Measurements from ENCODE around the gene CHIC2. TPM values are rescaled to one million over a fixed set of nuclear protein-coding genes. Genes with fewer than 3 reads are reported as not detected.

Gene CHIC2
- total RNA-seq, 1 experiment from 2014 or later = 8.2 TPM

GRCh38 chr4:54017308-54017707, 47.1 kb downstream of the CHIC2 start:
- Histone ChIP-seq H3K4ac (ENCODE audit: low read depth, low read length) (no peak overlapping the region), H3K23ac (ENCODE audit: insufficient read length, low read depth, low read length) (no peak overlapping the region), H2BK20ac (ENCODE audit: low read depth, low read length, poor library complexity, severe bottlenecking) (no peak overlapping the region), H3K9ac (ENCODE audit: extremely low read depth, insufficient read length, low read length) (no peak overlapping the region), H2BK120ac (ENCODE audit: low read depth, low read length, poor library complexity, severe bottlenecking) (no peak overlapping the region), H2BK12ac (ENCODE audit: insufficient read length, low read depth, low read length) (no peak overlapping the region), H3K27ac (ENCODE audit: insufficient read length, low read depth, low read length) (no peak overlapping the region), H2AFZ (ENCODE audit: low read length) (no peak overlapping the region), H3K79me1 (ENCODE audit: insufficient read depth, low read depth, low read length, poor library complexity, severe bottlenecking) (no peaks in the 10 kb centered on the region), H2BK15ac (ENCODE audit: low read depth, low read length) (no peak overlapping the region), H3K18ac (ENCODE audit: insufficient read length, low read depth, low read length) (no peak overlapping the region), H3K56ac (ENCODE audit: insufficient read length, low read depth, low read length) (no peak overlapping the region), H3K23me2 (ENCODE audit: insufficient read length, low read depth, low read length, poor library complexity, severe bottlenecking) (no peaks in the 10 kb centered on the region), H3T11ph (ENCODE audit: low read length) (no peak overlapping the region), H2AK5ac (ENCODE audit: insufficient read length, low read length) (no peak overlapping the region), H4K5ac (ENCODE audit: insufficient read length, low read depth, low read length) (no peak overlapping the region), H3K79me2 (ENCODE audit: insufficient read depth, low read length) (no peaks in the 10 kb centered on the region), H2BK5ac (ENCODE audit: insufficient read length, low read length) (no peak overlapping the region), H4K20me1 (ENCODE audit: control insufficient read depth, insufficient read depth, insufficient read length) (no peaks in the 10 kb centered on the region), H4K8ac (replicated peaks; ENCODE audit: insufficient read length, low read depth, low read length) (no peak overlapping the region), H3K4me2 (ENCODE audit: insufficient read depth, insufficient read length, low read length) (no peak overlapping the region), H3K4me1 (ENCODE audit: insufficient read depth, low read length) (peaks cover 5% of the 10 kb centered on the region; the same call in 1 of the 2 replicates), H3K9me3 (ENCODE audit: control insufficient read depth, low read depth, low read length) (peaks cover 8% of the 10 kb centered on the region), H4K91ac (ENCODE audit: insufficient read length, low read depth, low read length) (no peak overlapping the region), H3K14ac (ENCODE audit: insufficient read depth, low read length) (no peak overlapping the region), H3K27me3 (ENCODE audit: insufficient read depth, low read length) (no peaks in the 10 kb centered on the region)
- WGBS (ENCODE audit: extremely low coverage, insufficient read length, low lambda C conversion rate) = no CpG with 5 or more reads among the region's 2 CpGs
- peak overlapping the region in 1 of 2 experiments; percentile 50; a peak in 2 of 5 replicates for H3K4me3 Mint-ChIP-seq
- H3K27me3 Mint-ChIP-seq (ENCODE audit: low read depth) = no peaks in the 10 kb centered on the region
- no peak for DNase-seq
- peaks cover 41 to 44% of the 10 kb centered on the region in 2 experiments for H3K4me1 Mint-ChIP-seq
- TF ChIP-seq CTCF (conservative IDR thresholded peaks at IDR 0.05) = no peak
- no peak overlapping the region for H3K27ac Mint-ChIP-seq
- no peaks in the 10 kb centered on the region for H3K9me3 Mint-ChIP-seq
- no peaks in the 10 kb centered on the region for H3K36me3 Mint-ChIP-seq (ENCODE audit: insufficient read depth in 1 of 3, low read depth in 3 of 3)
